MM.1S (cell line): ENCODE measurements around the gene RUNX1.

ENCODE experiments used
- EZH2 ChIP-seq: fragments of 300-600 bp; sonication (generic); optimal IDR thresholded peaks from 2 replicates; pipeline ENCODE3; 2017; ENCODE audit warnings: low read depth, mild to moderate bottlenecking, antibody characterized with exemption, low read length, mixed read lengths
- TF ChIP-seq, protein P1 (sequence below): fragments of 300-600 bp; sonication (generic); IDR thresholded peaks from 2 replicates; pipeline ENCODE4 v1.5.1; 2016; ENCODE audit warnings: antibody characterized with exemption, low read length, mixed read lengths

GRCh38 chr21:34991366-34991957 is 57.6 kb downstream of the RUNX1 start:
- TF ChIP-seq, protein P1, sequence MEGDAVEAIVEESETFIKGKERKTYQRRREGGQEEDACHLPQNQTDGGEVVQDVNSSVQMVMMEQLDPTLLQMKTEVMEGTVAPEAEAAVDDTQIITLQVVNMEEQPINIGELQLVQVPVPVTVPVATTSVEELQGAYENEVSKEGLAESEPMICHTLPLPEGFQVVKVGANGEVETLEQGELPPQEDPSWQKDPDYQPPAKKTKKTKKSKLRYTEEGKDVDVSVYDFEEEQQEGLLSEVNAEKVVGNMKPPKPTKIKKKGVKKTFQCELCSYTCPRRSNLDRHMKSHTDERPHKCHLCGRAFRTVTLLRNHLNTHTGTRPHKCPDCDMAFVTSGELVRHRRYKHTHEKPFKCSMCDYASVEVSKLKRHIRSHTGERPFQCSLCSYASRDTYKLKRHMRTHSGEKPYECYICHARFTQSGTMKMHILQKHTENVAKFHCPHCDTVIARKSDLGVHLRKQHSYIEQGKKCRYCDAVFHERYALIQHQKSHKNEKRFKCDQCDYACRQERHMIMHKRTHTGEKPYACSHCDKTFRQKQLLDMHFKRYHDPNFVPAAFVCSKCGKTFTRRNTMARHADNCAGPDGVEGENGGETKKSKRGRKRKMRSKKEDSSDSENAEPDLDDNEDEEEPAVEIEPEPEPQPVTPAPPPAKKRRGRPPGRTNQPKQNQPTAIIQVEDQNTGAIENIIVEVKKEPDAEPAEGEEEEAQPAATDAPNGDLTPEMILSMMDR = no peak
- no peak for TF ChIP-seq EZH2
